Measurements from ENCODE around the gene CCDC182. TPM values are rescaled to one million over a fixed set of nuclear protein-coding genes. Genes with fewer than 3 reads are reported as not detected.

CCDC182 gene
- total and polyA plus RNA-seq, 2 of the 13 experiments (the other 11 are each of a cell fraction or from before 2014, with no cell fraction given): not detected

- TF ChIP-seq ZBED4 (CRISPR knock-in tag; IDR thresholded peaks at IDR 0.05; ENCODE audit: borderline replicate concordance) (no peak), HES4 (CRISPR knock-in tag; IDR thresholded peaks at IDR 0.05; ENCODE audit: borderline replicate concordance) (no peak), ZNF703 (CRISPR knock-in tag; IDR thresholded peaks at IDR 0.05; ENCODE audit: borderline replicate concordance) (no peak), AFF4 (CRISPR knock-in tag; IDR thresholded peaks at IDR 0.05) (no peak), MAZ (IDR thresholded peaks at IDR 0.05; ENCODE audit: borderline replicate concordance, low read depth, low read length) (no peak), MAZ (CRISPR knock-in tag; IDR thresholded peaks at IDR 0.05; ENCODE audit: low read depth) (no peak)
Measured at GRCh38 chr17:57773557-57773956, 28.5 kb upstream of the CCDC182 start (continued).

All from HepG2 (cell line).